Fibroblast of the aortic adventitia (primary cell): ENCODE results near the gene ASCC3. TPM values are rescaled to one million over a fixed set of nuclear protein-coding genes. Genes with fewer than 3 reads are reported as not detected.
A peak's percentile ranks its signal among the peaks of the same experiment; 100 is the strongest.

Experiments
- DNase-seq: peaks from one replicate; pipeline ENCODE4 v3.0.0-alpha.2; 2010; ENCODE audit warnings: low read depth
- H3K4me3 ChIP-seq: 2 replicates; pipeline ENCODE4 v1.5.1; 2011; ENCODE audit warnings: low read depth, mild to moderate bottlenecking, control low read depth, low read length, moderate library complexity
- total RNA-seq: library from RNA; depleted of rRNA; stranded (reverse); fragments of >200 nt; gene quantifications from 2 replicates; pipeline ENCODE4 v1.2.3, GENCODE V29; 2012; ENCODE audit warnings: low replicate concordance
- TF ChIP-seq, protein P1 (sequence below): IDR thresholded peaks from 2 replicates; pipeline ENCODE4 v1.5.1; 2011; ENCODE audit warnings: mild to moderate bottlenecking, low read length, control low read depth, inconsistent platforms; ENCODE audit not compliant: insufficient read depth

ASCC3 gene
- total RNA-seq, 1 donor = 87.5 TPM

DNA sequence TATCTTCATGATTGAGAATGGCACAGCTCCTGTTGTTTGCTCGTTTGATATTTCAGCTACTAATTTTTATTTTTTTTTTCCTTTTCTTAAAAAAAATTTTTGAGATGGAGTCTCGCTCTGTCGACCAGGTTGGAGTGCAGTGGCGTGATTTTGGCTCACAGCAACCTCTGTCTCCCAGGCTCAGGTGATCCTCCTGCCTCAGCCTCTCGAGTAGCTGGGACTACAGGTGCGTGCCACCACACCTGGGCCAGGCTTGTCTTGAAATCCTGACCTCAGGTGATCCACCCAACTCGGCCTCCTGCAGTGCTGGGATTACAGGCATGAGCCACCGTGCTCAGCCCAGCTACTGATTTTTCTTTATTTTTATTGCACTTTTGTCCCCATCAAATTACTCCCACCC lies 266.2 kb downstream of the ASCC3 start:
- TF ChIP-seq, protein P1, sequence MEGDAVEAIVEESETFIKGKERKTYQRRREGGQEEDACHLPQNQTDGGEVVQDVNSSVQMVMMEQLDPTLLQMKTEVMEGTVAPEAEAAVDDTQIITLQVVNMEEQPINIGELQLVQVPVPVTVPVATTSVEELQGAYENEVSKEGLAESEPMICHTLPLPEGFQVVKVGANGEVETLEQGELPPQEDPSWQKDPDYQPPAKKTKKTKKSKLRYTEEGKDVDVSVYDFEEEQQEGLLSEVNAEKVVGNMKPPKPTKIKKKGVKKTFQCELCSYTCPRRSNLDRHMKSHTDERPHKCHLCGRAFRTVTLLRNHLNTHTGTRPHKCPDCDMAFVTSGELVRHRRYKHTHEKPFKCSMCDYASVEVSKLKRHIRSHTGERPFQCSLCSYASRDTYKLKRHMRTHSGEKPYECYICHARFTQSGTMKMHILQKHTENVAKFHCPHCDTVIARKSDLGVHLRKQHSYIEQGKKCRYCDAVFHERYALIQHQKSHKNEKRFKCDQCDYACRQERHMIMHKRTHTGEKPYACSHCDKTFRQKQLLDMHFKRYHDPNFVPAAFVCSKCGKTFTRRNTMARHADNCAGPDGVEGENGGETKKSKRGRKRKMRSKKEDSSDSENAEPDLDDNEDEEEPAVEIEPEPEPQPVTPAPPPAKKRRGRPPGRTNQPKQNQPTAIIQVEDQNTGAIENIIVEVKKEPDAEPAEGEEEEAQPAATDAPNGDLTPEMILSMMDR = no peak
- H3K4me3 ChIP-seq = no peak overlapping the region
- DNase-seq = no peak

DNA sequence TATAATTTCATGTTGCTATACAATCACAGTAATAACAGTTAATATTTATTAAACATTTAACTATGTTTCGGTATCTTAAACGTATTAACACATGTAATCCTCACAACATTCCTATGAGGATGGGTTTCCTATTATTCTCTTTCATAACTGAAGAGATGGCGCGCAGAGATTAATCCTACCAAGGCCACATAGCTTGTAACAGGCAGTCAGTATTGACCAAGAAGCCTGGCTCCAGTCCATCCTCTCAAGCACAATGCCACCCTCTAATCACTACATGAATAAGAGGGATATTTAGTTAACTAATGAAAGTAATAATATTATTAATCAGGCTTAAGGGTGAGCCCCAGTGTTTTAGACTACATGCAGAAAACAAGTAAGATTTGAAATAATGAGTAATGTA lies 266.7 kb downstream of the ASCC3 start:
- H3K4me3 ChIP-seq = no peak overlapping the region
- TF ChIP-seq, protein P1 = no peak
- no peak for DNase-seq

DNA sequence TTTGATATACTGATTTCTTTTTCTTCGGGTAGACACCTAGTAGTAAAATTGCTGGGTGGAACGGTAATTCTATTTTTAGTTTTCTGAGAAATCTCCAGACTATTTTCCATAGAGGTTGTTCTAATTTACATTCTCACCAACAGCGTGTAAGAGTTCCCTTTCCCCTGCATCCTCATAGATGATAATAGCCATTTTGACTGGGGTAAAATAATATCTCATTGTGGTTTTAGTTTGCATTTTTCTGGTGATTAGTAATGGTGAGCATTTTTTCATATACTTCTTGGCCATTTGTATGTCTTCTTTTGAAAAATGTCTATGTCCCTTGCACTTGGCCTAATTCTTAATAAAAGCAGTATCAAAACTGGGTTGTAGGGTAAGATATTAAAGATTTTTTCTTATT lies 267.5 kb downstream of the ASCC3 start:
- TF ChIP-seq, protein P1 = no peak
- no peak overlapping the region for H3K4me3 ChIP-seq
- no peak for DNase-seq

DNA sequence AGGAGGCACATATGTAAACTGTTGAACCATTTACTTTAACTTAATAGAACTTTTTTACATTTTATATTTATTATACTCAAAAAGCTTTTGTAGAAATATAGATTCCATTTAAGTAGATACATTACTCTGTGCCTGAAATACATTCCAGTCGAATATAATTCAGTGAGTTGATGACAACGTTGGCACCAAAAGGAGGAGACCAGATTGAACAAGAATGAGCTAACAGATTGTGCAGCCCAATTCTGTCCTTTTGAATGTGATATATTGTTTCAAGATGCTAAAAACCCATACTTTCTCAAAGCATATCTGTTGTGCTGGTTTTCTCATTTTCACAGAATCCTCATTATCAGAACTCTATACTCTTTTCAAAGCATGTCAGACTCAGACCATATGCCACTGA lies 269.0 kb downstream of the ASCC3 start:
- H3K4me3 ChIP-seq = no peak overlapping the region
- DNase-seq = peak; percentile 24
- TF ChIP-seq, protein P1 = no peak

DNA sequence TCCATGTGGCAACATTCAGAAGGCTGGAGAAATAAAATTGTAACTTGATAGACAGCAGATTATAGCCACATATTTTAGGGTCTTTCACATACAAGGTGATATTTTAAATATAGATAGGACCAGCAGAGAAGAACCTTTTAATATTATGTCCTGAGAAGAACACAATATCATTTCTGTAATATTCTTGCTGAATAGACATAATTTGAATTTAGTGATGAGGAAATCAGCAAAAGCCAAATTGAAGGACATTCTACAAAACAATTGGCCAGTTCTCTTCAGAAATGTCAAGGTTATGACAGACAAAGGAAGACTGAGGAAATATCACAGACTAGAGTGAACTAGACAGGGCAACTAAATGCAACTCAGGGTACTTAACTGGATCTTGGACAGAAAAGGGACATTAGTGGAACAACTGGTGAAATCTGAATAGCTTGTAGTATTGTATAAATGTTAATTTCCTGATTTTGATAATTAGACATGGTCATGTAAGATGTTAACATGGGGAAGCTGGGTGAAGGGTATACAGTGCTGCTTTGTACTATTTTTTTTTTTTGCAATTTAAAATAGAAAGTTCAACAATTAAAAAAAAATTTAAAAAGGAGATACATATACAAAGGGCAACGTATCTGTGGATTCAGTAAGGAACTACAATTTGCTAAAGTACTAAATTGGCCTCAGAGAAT lies 281.9 kb downstream of the ASCC3 start:
- TF ChIP-seq, protein P1 = no peak

DNA sequence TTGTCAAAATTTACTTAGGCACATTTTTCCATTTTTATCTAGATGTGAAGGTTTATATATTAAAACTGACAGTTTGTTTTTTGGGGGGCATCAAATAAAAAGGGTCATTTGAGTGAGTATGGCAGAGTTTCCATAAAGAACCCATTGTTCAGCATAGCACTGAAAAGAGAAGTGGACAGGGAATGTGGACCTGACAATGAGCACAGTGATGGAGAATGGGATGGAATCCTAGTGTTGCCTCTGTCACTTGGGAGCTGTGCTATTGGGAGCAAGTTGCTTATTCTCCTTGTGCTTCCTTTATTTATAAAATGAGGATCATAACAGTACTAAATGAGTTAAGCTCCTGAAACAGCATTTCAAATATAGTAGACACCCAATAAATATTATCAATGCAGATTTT lies 285.7 kb downstream of the ASCC3 start:
- no peak for DNase-seq
- H3K4me3 ChIP-seq = no peak overlapping the region
- TF ChIP-seq, protein P1 = no peak

More for the DNA sequence above, 281.9 kb downstream of the ASCC3 start:
- DNase-seq = no peak
- H3K4me3 ChIP-seq = no peak overlapping the region

DNA sequence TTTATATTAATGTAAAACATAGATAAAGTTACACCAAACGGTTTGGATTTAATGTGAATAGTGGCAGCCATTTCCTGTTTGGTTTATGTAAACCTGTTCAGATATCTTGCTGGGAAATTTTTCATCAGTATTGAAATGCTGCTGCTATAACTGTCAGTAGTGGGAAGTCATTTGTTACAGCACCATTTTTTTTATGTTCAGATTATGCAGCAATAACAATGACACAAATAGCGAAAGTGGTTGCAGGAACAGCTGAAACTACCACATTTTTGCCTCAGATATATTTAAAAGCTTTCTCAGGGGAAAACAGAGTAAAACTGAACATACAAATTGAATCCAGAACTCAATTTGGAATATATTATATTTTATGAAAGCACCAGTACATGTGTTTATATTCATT lies 287.6 kb downstream of the ASCC3 start:
- no peak overlapping the region for H3K4me3 ChIP-seq
- DNase-seq = no peak
- TF ChIP-seq, protein P1 = no peak
